SW480 (cell line): ENCODE data around the gene MYL2.

Source experiments
- DNase-seq: peaks from one replicate; pipeline ENCODE4 v3.0.0-alpha.2; 2016; ENCODE audit warnings: low spot score

MYL2 gene

DNA sequence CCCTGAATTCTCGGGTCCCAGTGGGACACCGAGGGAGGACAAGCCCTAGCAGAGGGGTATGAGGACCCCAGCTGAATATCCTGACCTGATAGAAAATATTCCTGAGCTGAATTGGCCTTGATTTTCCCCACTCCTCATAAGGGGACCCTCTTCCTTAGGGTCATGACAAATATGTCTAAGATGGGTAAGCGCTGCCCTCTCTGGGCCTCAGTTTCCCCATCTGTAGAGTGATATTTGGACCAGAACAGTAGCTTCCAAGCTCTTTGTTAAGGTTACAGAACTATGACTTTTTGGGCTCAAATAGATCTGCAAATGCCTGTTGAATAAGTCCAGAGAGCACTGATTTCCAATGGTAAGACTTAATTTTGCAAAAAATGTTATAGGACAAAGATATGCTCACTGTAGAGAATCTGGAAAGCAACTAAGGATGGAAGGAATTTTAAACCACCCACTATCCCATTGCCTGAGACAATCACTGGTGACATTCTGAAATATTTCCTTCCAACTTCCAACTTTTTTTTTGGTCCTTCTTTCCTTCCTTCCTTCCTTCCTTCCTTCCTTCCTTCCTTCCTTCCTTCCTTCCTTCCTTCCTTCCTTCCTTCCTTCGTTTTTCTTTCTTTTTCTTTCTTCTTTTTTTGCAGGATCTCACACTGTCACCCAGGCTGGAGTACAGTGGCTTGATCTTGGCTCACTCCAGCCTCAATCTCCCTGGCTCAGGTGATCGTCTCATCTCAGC lies 32.0 kb downstream of the MYL2 start:
- DNase-seq = no peak

DNA sequence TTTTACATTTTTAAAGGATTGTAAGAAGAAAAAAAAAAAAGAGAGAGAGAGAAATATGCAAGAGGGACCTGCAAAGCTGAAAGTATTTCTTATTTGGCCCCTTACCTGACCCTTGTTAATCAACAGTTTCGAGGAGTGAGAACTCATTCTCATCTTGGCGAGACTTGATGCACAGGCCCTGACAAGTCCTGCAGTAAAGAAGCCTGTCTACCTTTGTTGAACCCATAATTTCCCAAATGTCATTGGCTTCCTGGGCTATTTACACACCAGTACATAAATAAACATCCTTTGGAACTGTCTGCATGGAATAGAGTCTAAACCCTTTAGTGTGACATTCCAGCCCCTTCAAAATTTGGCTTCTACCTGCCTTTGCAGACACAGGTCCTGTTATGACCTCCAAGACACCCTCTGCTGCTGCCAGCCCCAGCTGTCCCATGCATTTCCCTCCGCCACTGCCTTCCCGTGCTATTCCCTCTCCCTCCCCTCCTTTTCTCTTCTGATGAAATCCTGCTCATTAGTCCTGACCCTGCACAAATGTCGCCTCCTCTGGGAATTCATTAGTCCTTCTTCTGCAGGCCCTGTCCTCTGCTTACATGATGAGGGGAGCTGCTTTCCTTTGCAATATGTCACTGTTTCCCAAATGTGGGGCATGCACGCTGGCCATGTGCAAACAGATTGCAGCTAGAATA lies 35.1 kb downstream of the MYL2 start:
- no peak for DNase-seq

DNA sequence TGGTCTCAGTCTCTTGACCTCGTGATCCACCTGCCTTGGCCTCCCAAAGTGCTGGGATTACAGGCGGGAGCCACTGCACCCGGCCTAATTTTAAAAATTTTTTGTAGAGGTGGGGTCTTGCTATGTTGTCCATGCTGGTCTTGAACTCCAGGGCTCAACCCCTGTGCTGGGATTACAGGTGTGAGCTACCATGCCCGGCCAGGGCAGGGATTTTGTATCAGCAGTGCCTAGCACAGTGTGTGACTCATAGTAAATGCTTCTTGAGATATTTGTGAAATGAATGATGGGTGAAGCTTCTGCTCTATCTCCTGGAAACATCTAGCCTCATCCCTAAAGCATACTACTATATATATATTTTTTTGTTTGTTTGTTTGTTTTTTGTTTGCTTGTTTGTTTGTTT lies 37.1 kb downstream of the MYL2 start:
- DNase-seq = no peak

DNA sequence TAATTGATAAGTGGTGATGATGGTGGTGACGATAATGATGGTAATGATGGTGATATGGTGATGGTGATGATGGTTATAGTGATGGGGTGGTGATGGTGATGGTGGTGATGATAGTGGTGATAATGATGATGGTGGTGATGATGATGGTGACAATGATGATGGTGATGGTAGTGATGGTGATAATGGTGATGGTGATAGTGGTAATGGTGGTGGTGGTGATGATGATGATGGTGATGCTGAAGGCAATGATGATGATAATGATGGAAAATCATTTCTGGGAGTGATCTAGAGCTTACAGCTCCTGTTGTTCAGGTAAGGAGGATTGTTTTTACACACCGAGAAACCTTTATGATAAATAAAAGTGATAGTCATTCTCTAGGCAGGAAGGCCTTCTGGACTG lies 39.7 kb downstream of the MYL2 start:
- no peak for DNase-seq

DNA sequence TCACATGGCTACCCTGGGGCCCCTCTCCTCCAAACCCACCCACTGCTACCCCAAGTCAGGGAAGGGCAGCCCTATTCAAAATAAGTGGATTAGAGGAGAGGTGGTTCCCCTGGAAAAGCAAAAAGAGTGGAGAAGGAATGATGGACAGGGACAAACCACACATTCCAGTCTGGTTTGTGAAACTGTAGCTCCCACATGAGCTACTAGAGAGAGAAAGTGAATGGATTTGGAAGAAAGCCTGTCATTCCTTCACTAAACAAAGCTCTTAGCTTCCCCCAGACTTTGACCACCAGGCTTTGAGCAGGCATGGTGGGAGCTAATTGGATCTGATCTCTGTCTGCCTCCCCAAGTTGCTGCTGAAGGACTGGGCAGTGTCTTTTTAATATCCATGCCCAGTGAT lies 45.6 kb downstream of the MYL2 start:
- DNase-seq = no peak

DNA sequence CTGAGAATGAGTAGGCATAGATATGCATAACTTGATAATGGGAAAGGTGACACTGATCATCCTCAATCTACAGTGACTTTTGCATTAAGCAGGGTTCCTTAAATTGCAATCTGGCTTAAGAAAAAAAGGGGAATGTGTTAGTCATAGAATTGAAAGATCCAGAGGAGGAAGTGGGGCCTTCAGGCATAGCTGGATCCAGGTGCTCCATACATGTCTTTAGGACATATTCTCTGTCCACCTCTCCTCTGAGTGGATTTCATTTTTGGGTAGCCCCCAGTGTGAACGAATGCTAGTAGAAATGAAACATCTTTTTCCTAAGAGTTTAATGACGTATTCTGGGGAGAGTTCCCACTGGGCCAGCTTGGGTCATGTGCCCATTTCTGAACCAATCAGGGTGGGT lies 46.0 kb downstream of the MYL2 start:
- DNase-seq = no peak

DNA sequence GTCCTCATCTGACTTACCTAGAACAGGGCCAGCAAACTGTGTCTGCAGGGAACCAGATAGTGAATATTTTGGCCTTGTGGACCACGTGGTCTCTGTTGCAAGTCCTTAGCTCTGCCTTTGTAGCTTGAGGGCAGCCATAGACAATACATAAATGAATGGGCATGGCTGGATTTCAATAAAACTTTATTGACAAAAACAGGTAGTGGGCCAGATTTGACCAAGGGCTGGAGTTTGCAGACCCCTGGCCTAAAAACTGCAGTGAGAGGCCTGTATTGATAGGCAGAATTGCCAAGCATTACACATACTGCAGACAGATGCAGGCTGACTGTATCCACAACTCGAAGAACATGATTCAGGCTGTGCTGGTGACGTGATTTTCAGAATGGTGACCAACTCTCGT lies 48.3 kb downstream of the MYL2 start:
- no peak for DNase-seq

DNA sequence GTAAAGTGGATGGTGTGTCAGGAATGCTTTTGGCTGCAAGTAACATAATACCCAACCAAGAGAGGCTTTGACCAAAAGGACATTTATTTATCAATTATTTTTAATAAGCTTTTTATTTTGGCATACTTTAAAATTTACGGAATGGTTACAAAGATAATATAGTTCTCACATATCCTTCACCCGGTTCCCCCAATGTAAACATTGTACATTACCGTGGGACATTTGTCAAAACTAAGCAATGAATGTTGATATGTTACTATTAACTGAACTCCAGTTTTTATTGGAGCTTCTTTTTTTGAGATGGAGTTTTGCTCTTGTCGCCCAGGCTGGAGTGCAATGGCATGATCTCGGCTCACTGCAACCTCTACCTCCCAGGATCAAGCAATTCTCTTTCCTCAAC lies 50.6 kb downstream of the MYL2 start:
- no peak for DNase-seq

DNA sequence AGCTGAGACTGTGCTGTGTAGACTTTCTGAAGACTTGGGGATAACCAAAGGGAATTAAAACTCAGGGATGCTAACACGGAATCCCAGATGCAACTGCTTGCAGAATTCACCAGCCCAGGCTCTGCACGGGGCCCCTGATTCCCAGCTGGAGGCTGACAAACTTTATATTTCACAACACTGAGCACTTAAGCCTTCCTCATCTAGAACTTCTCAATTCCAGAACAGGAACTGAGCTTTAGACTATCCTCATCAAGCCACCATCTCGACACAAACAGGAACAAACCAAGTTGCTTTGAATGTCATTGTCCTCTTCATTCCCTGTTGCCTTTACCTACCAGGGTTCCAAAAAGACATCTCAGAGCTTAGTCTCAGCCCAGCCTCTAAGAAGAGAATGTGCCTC lies 51.4 kb downstream of the MYL2 start:
- DNase-seq = no peak

DNA sequence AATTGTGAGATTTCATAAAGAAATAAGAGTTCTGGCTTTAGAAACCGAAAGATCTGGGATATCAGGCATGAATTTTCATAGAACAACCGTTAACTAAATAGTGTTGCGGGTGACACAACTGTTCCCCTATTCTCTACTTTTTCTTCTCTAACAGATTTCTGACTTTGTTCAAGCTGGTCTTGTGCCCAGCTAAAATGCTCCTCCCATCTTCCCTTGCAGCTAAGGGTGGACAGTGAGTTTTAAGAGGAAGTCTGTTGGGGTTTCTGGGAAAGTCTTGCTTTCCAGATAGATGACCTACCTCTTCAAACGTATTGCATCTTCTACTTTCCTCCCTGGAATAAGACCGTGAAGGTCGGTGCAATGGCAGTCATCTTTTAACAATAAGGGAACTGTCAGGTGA lies 54.9 kb downstream of the MYL2 start:
- no peak for DNase-seq

DNA sequence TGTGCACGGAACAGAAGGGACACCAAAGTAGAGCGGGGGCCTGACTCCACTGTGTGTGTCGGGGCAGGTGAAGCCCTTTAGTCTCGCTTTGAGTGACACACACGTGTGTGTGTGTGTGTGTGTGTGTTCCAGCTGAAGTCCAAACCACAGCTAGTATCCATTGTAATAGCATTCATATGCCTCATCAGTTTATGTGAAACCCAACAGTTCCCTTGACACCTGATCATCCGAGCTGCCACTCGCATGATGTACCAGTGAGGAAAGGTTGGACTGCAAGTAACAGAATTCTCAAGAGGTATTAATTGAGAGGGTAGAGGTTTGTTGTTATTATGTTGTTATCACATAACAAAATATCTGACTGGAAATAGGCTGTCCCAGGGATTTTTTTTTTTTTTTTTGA lies 57.2 kb downstream of the MYL2 start:
- no peak for DNase-seq

DNA sequence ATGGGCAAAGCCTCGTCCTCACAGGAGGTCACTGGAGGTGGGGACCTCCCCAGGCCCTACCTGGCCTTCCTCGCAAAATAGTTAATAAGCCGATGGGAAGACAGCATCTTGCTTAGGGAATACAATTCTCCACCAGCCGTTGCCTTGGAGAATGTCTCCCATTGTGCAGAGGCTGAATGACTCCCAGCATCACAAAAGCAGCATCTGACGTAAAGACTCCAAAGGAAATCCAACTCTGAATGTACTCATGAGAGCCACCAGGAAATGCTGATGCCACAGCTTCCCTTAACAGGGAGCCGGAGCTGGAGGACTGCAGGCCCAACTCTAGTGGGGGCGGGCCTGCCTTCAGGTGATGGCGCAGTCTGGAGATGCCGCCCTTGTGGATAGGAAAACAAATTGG lies 58.0 kb downstream of the MYL2 start:
- no peak for DNase-seq

DNA sequence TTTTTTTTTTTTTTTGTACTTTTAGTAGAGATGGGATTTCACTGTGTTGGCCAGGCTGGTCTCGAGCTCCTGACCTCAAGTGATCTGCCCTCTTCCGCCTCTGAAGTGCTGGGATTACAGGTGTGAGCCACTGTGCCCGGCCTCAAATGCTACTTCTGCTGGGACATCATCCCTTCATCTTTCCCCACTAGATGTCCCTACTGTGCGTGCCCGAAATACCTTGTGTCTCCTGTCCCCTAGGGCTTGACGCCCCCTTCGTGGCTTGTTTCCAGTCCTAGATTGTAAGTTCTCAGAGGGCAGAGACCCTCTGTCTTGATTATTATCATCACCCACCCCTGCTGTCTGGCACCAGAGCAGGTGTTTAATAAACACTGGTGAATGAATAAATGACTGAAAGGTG lies 58.6 kb downstream of the MYL2 start:
- DNase-seq = no peak
